Spleen (tissue), 7 donors: ENCODE data around the gene KCNQ1.

Experiments used
- POLR2A ChIP-seq, 3 donors: fragments of 450-650 bp; IDR thresholded peaks; one replicate each; pipeline ENCODE4 v1.5.1; 2017; ENCODE audit warnings: antibody characterized with exemption in 3 of 3, mild to moderate bottlenecking in 1 of 3
- POLR2AphosphoS5 ChIP-seq, 3 donors: sonication (generic); formaldehyde crosslinking; IDR thresholded peaks; one replicate each; pipeline ENCODE4 v1.5.1; 2017; ENCODE audit warnings: antibody characterized with exemption in 3 of 3
- TF ChIP-seq, protein P1 (sequence below), 11 experiments: fragments of 200-600 bp in 7 of 11; fragments of 450-650 bp in 4 of 11; sonication (generic) in 4 of 11; IDR thresholded peaks in 8 of 11; conservative IDR thresholded peaks in 3 of 11; 1 replicate in 7 of 11; 2 replicates in 4 of 11; pipeline versions ENCODE4 v1.4.0 to v1.8.0; 2016 to 2021; ENCODE audit warnings: antibody characterized with exemption in 11 of 11, inconsistent platforms in 4 of 11, mild to moderate bottlenecking in 1 of 11
- donor health status: DM: no; HTN: no; CAD: no; lungs with moderate emphysema.
- donor health status: DM: no; HTN: no; CAD: no.
- donor health status: DM: no; HTN: no; CAD: no.

- TF ChIP-seq POLR2A (IDR thresholded peaks at IDR 0.05) = no peak
- TF ChIP-seq, protein P1, sequence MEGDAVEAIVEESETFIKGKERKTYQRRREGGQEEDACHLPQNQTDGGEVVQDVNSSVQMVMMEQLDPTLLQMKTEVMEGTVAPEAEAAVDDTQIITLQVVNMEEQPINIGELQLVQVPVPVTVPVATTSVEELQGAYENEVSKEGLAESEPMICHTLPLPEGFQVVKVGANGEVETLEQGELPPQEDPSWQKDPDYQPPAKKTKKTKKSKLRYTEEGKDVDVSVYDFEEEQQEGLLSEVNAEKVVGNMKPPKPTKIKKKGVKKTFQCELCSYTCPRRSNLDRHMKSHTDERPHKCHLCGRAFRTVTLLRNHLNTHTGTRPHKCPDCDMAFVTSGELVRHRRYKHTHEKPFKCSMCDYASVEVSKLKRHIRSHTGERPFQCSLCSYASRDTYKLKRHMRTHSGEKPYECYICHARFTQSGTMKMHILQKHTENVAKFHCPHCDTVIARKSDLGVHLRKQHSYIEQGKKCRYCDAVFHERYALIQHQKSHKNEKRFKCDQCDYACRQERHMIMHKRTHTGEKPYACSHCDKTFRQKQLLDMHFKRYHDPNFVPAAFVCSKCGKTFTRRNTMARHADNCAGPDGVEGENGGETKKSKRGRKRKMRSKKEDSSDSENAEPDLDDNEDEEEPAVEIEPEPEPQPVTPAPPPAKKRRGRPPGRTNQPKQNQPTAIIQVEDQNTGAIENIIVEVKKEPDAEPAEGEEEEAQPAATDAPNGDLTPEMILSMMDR (IDR thresholded peaks at IDR 0.05 in 8 of 11, conservative IDR thresholded peaks at IDR 0.05 in 3 of 11) = no peak
- no peak for TF ChIP-seq POLR2AphosphoS5 (IDR thresholded peaks at IDR 0.05)
Observed at GRCh38 chr11:2794968-2795322, 350.1 kb downstream of the KCNQ1 start.
